ENCODE results near the gene FDXR.

FDXR gene

DNA sequence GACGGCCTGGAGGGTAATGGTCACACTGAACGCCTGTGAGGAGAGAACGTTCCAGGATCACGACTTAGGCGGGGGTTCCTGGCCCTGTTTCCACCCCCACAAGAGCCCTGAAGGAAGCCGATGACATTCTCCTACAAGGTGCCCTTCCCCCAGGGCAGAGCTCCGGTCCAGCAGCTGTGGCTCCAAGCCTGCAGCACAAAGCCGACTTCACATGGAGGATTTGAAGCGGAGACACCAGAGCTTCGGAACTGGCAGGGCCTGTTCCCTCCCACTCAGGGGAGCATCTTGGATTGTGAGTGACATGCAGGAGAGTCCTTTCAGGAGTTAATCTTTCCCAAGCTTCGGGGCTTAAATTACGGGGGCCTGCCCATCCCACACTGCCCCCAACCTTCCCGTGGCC lies 15.7 kb upstream of the FDXR start:
- Histone ChIP-seq H3K27me3 (ENCODE audit: insufficient read depth, poor library complexity, severe bottlenecking) (peaks cover 13% of the 10 kb centered on the region), H3K4me1 (ENCODE audit: insufficient read depth, poor library complexity, severe bottlenecking) (no peaks in the 10 kb centered on the region), H3K27ac (ENCODE audit: poor library complexity, severe bottlenecking) (no peak overlapping the region), H3K9me3 (ENCODE audit: severe bottlenecking) (no peaks in the 10 kb centered on the region), H3K4me3 (ENCODE audit: severe bottlenecking) (no peak overlapping the region), H3K36me3 (ENCODE audit: low read depth) (no peaks in the 10 kb centered on the region)
- TF ChIP-seq, protein P1, sequence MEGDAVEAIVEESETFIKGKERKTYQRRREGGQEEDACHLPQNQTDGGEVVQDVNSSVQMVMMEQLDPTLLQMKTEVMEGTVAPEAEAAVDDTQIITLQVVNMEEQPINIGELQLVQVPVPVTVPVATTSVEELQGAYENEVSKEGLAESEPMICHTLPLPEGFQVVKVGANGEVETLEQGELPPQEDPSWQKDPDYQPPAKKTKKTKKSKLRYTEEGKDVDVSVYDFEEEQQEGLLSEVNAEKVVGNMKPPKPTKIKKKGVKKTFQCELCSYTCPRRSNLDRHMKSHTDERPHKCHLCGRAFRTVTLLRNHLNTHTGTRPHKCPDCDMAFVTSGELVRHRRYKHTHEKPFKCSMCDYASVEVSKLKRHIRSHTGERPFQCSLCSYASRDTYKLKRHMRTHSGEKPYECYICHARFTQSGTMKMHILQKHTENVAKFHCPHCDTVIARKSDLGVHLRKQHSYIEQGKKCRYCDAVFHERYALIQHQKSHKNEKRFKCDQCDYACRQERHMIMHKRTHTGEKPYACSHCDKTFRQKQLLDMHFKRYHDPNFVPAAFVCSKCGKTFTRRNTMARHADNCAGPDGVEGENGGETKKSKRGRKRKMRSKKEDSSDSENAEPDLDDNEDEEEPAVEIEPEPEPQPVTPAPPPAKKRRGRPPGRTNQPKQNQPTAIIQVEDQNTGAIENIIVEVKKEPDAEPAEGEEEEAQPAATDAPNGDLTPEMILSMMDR (IDR thresholded peaks at IDR 0.05; ENCODE audit: poor library complexity, severe bottlenecking), result no peak
- DNase-seq (ENCODE audit: low spot score) (no peak), ATAC-seq (ENCODE audit: low read depth) (no peak)

GRCh38 chr17:74883241-74883745 lies 10.5 kb upstream of the FDXR start:
- Histone ChIP-seq H3K27ac (ENCODE audit: poor library complexity, severe bottlenecking) (no peak overlapping the region), H3K4me1 (ENCODE audit: insufficient read depth, poor library complexity, severe bottlenecking) (peaks cover 3% of the 10 kb centered on the region), H3K36me3 (ENCODE audit: low read depth) (no peaks in the 10 kb centered on the region), H3K4me3 (ENCODE audit: severe bottlenecking) (no peak overlapping the region), H3K27me3 (ENCODE audit: insufficient read depth, poor library complexity, severe bottlenecking) (no peaks in the 10 kb centered on the region), H3K9me3 (ENCODE audit: severe bottlenecking) (no peaks in the 10 kb centered on the region)
- ATAC-seq (ENCODE audit: low read depth), result no peak
- TF ChIP-seq, protein P1 (IDR thresholded peaks at IDR 0.05; ENCODE audit: poor library complexity, severe bottlenecking), result no peak
- no peak for DNase-seq (ENCODE audit: low spot score)

DNA sequence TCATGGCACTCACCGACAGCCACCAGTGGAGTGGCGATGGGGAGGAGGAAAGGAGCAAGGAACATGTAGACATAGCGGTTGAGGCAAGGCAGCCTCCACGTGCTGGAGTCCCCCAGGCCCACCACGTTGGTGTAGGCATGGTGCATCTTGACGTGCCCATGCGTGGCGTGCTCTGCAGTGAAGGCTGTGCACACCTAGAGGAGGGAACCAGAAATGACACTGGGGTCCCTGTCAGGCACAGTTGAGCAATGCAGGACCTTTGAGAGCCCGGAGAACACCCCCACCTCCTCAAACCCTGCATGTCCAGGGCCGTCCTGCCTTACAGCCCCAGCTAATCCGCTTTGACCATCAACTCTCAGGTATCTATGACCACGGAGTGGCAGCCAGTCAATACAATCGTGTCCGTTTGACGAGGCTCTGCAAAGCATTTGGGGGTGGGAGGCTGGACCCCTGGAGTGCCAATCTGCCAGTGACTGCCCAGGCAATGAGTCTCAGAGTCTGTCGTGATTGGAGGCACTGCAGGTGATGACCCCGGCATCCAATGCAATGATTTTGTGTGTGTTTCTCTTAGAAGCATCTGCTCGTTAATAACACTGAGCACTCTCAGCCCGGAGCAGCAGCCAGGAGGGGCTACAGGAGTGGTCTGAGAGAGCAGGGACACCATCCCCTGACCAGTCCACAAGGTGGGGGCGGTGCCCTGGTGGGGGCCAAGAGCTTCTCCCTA lies 9.9 kb upstream of the FDXR start:
- TF ChIP-seq, protein P1 (IDR thresholded peaks at IDR 0.05; ENCODE audit: poor library complexity, severe bottlenecking), result no peak
- peaks cover 6% of the 10 kb centered on the region for H3K4me1 ChIP-seq (ENCODE audit: insufficient read depth, poor library complexity, severe bottlenecking)
- ATAC-seq (ENCODE audit: low read depth) (no peak), DNase-seq (ENCODE audit: low spot score) (no peak)
- H3K27ac ChIP-seq (ENCODE audit: poor library complexity, severe bottlenecking), result no peak overlapping the region
- H3K9me3 ChIP-seq (ENCODE audit: severe bottlenecking), result no peaks in the 10 kb centered on the region
- no peaks in the 10 kb centered on the region for H3K27me3 ChIP-seq (ENCODE audit: insufficient read depth, poor library complexity, severe bottlenecking)
- H3K36me3 ChIP-seq (ENCODE audit: low read depth), result no peaks in the 10 kb centered on the region
- no peak overlapping the region for H3K4me3 ChIP-seq (ENCODE audit: severe bottlenecking)

GRCh38 chr17:74881073-74881472 lies 8.3 kb upstream of the FDXR start:
- peaks cover 6% of the 10 kb centered on the region for H3K4me1 ChIP-seq (ENCODE audit: insufficient read depth, poor library complexity, severe bottlenecking)
- no peak for DNase-seq (ENCODE audit: low spot score)
- no peak overlapping the region for H3K4me3 ChIP-seq (ENCODE audit: severe bottlenecking)
- H3K36me3 ChIP-seq (ENCODE audit: low read depth), result no peaks in the 10 kb centered on the region
- no peaks in the 10 kb centered on the region for H3K27me3 ChIP-seq (ENCODE audit: insufficient read depth, poor library complexity, severe bottlenecking)
- H3K27ac ChIP-seq (ENCODE audit: poor library complexity, severe bottlenecking), result no peak overlapping the region
- no peak for ATAC-seq (ENCODE audit: low read depth)
- H3K9me3 ChIP-seq (ENCODE audit: severe bottlenecking), result no peaks in the 10 kb centered on the region
- TF ChIP-seq, protein P1 (IDR thresholded peaks at IDR 0.05; ENCODE audit: poor library complexity, severe bottlenecking), result no peak

GRCh38 chr17:74879308-74879707 lies 6.5 kb upstream of the FDXR start:
- Histone ChIP-seq H3K9me3 (ENCODE audit: severe bottlenecking) (no peaks in the 10 kb centered on the region), H3K27me3 (ENCODE audit: insufficient read depth, poor library complexity, severe bottlenecking) (no peaks in the 10 kb centered on the region), H3K4me3 (ENCODE audit: severe bottlenecking) (no peak overlapping the region), H3K36me3 (ENCODE audit: low read depth) (no peaks in the 10 kb centered on the region), H3K27ac (ENCODE audit: poor library complexity, severe bottlenecking) (no peak overlapping the region), H3K4me1 (ENCODE audit: insufficient read depth, poor library complexity, severe bottlenecking) (peaks cover 6% of the 10 kb centered on the region)
- ATAC-seq (ENCODE audit: low read depth) (no peak), DNase-seq (ENCODE audit: low spot score) (no peak)
- TF ChIP-seq, protein P1 (IDR thresholded peaks at IDR 0.05; ENCODE audit: poor library complexity, severe bottlenecking), result no peak
